HG03439 (cell line): ENCODE data around the gene AP1AR.
"Not testable (repeated sequence)": the region's sequence is repeated elsewhere in the genome, so short reads cannot be mapped to it uniquely, and the experiment has no call there.

Experiments used
- ATAC-seq: cut with Tn5 transposase; IDR thresholded peaks from one replicate; pipeline ENCODE4 v1.9.1; 2021; ENCODE audit warnings: mild to moderate bottlenecking, moderate library complexity; ENCODE audit not compliant: unreplicated experiment

Gene AP1AR

GRCh38 chr4:112309263-112309791 is 77.7 kb downstream of the AP1AR start:
- not testable (repeated sequence) for ATAC-seq

GRCh38 chr4:112311516-112311915 is 79.9 kb downstream of the AP1AR start:
- ATAC-seq = no peak

DNA sequence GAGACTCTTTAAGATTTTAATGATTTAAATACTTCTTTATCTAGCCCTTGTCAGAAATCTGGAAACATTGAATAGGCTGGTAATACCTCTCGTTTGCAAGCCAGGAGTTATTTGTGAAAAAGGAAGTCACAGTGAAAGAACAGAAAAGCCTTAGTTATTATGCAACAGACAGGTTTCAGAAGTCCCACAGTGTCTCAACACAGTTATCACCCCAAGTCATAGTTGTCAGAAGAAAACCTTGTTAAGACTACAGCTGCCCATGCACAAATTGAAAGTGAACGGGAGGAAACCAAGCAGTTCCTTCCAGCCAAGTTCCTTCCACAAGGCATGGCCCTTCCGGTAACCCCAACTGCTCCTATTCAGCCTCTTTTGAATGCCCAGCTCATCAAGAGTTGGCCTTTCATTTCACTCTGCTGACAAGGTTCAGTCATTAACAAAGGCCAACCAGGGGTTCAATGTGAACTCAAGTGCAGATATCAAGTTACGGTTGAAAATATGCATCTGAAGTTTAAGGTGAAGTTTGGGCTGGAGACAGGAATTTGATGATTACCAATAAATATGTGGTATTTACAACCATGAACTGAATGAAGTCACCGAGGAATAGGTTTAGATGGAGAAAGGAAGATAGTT is 81.1 kb downstream of the AP1AR start:
- ATAC-seq = peak; percentile 96

- no peak for ATAC-seq
Observed at GRCh38 chr4:112315446-112315845, 83.9 kb downstream of the AP1AR start.

DNA sequence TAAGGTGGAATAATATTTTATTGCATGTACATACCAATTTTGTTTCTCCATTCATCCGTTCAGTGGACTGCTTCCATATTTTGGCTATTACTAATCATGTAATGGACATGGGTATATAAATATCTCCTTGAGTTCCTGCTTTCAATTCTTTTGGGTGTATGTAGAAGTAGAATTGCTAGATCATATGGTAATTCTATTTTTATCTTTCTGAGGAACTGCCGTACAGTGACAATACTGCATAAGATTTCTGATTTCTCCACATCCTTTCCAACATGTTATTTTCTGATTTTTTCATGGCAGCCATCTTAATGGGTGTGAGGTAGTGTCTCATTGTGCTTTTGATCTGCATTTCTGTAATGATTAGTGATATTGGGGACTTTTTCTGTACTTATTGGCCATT is 84.8 kb downstream of the AP1AR start:
- no peak for ATAC-seq

GRCh38 chr4:112318239-112319142 is 86.9 kb downstream of the AP1AR start:
- peak; percentile 97 for ATAC-seq
